Measurements from ENCODE around the gene TLE5.
"Not testable (repeated sequence)": the region's sequence is repeated elsewhere in the genome, so short reads cannot be mapped to it uniquely, and the experiment has no call there.

The TLE5 gene

GRCh38 chr19:3041761-3042620, 20.3 kb downstream of the TLE5 start:
- no peak for DNase-seq

GRCh38 chr19:3041327-3041726, 21.0 kb downstream of the TLE5 start:
- DNase-seq = no peak

GRCh38 chr19:3039641-3040077, 22.6 kb downstream of the TLE5 start:
- DNase-seq = no peak

GRCh38 chr19:3039125-3039524, 23.2 kb downstream of the TLE5 start:
- DNase-seq = no peak

GRCh38 chr19:3038214-3038613, 24.1 kb downstream of the TLE5 start:
- DNase-seq = no peak

GRCh38 chr19:3036977-3037544, 25.2 kb downstream of the TLE5 start:
- DNase-seq = not testable (repeated sequence)

- DNase-seq = peak; percentile 82
These were observed 25.9 kb downstream of the TLE5 start for GRCh38 chr19:3036119-3036976.

GRCh38 chr19:3035542-3036118, 26.7 kb downstream of the TLE5 start:
- peak; percentile 99 for DNase-seq

- peak; percentile 45 for DNase-seq
These were observed 27.4 kb downstream of the TLE5 start for GRCh38 chr19:3034656-3035541.

- no peak for DNase-seq
These were observed 28.0 kb downstream of the TLE5 start for GRCh38 chr19:3034406-3034655.

- no peak for DNase-seq
These were observed 28.5 kb downstream of the TLE5 start for GRCh38 chr19:3033595-3034405.

- no peak for DNase-seq
These were observed 30.8 kb downstream of the TLE5 start for GRCh38 chr19:3031607-3031867.

GRCh38 chr19:3029065-3029923, 33.0 kb downstream of the TLE5 start, which contains the start of gene TLE2:
TLE2 (minus strand) TSS chr19:3029280; CDS start chr19:3028904, 376 bp downstream.
- no peak for DNase-seq

GRCh38 chr19:3028305-3029064, 33.8 kb downstream of the TLE5 start:
- DNase-seq = peak; percentile 27

GRCh38 chr19:3027981-3028304, 34.4 kb downstream of the TLE5 start:
- DNase-seq = no peak

- no peak for DNase-seq
These were observed 35.0 kb downstream of the TLE5 start for GRCh38 chr19:3027292-3027691.

GRCh38 chr19:3026768-3027167, 35.5 kb downstream of the TLE5 start:
- DNase-seq = no peak

- DNase-seq = no peak
These were observed 36.8 kb downstream of the TLE5 start for GRCh38 chr19:3025549-3025886.

GRCh38 chr19:3024870-3025548, 37.3 kb downstream of the TLE5 start:
- DNase-seq = no peak

- no peak for DNase-seq
These were observed 37.8 kb downstream of the TLE5 start for GRCh38 chr19:3024509-3024869.
